PC-9 (cell line): ENCODE data around the gene FOXP1. TPM values are rescaled to one million over a fixed set of nuclear protein-coding genes. Genes with fewer than 3 reads are reported as not detected.
A peak's percentile ranks its signal among the peaks of the same experiment; 100 is the strongest.

Experiments used
- BruUV-seq: library from RNA; stranded (reverse); fragments of 400-500 nt; replicated peaks from 2 replicates; lab custom pipeline; 2021; lab: Mats Ljungman, UMichigan
- CTCF ChIA-PET: fragments of 300-600 bp; sonication (Branson Sonifier 250); formaldehyde crosslinking; loops from one replicate; lab custom pipeline; 2022; ENCODE audit warnings: antibody characterized with exemption; lab: Charles Lee
- POLR2A ChIA-PET: fragments of 300-600 bp; sonication (Branson Sonifier 250); formaldehyde crosslinking; loops from one replicate; lab custom pipeline; 2022; ENCODE audit warnings: antibody characterized with exemption; ENCODE audit not compliant: unreplicated experiment; lab: Charles Lee
- DNase-seq, 2 experiments: peaks; one replicate each; pipeline versions ENCODE4 v3.0.0 to v3.0.0-alpha.2; 2015 to 2022; ENCODE audit warnings: mixed read lengths in 1 of 2
- H2AFZ ChIP-seq: fragments of 200-600 bp; sonication (generic); 2 replicates; pipeline ENCODE4 v1.8.1; 2017; ENCODE audit warnings: antibody characterized with exemption
- H3F3A ChIP-seq: fragments of 200-600 bp; sonication (generic); 2 replicates; pipeline ENCODE4 v1.8.1; 2017; ENCODE audit warnings: antibody characterized with exemption, mild to moderate bottlenecking, low read depth; ENCODE audit not compliant: insufficient read depth
- H3K27ac ChIP-seq: fragments of 200-600 bp; sonication (generic); 2 replicates; pipeline ENCODE4 v1.6.1; 2016; ENCODE audit warnings: mixed run types
- H3K27me3 ChIP-seq: fragments of 200-600 bp; sonication (generic); 2 replicates; pipeline ENCODE4 v1.6.1; 2016; ENCODE audit warnings: low read depth, mixed run types; ENCODE audit not compliant: insufficient read depth
- H3K36me3 ChIP-seq: fragments of 200-600 bp; sonication (generic); 2 replicates; pipeline ENCODE4 v1.6.1; 2016; ENCODE audit warnings: low read depth, mixed run types
- H3K4me1 ChIP-seq: fragments of 200-600 bp; sonication (generic); replicated peaks from 2 replicates; pipeline ENCODE4 v1.6.1; 2016; ENCODE audit warnings: mixed run types; ENCODE audit not compliant: insufficient read depth
- H3K4me2 ChIP-seq: fragments of 200-600 bp; sonication (generic); 2 replicates; pipeline ENCODE4 v1.6.1; 2017; ENCODE audit warnings: mixed run types
- H3K4me3 ChIP-seq: fragments of 200-600 bp; sonication (generic); 2 replicates; pipeline ENCODE4 v1.6.1; 2016; ENCODE audit warnings: mixed run types
- H3K79me2 ChIP-seq: fragments of 200-600 bp; sonication (generic); 2 replicates; pipeline ENCODE4 v1.6.1; 2017; ENCODE audit warnings: low read depth, mixed run types
- H3K9me2 ChIP-seq: fragments of 200-600 bp; sonication (generic); 2 replicates; pipeline ENCODE4 v1.8.1; 2017; ENCODE audit warnings: mild to moderate bottlenecking; ENCODE audit not compliant: insufficient read depth
- H3K9me3 ChIP-seq: fragments of 200-600 bp; sonication (generic); 2 replicates; pipeline ENCODE4 v1.8.1; 2016; ENCODE audit warnings: low read depth; ENCODE audit not compliant: insufficient read depth
- H4K20me1 ChIP-seq: fragments of 200-600 bp; sonication (generic); 2 replicates; pipeline ENCODE4 v1.8.1; 2017; ENCODE audit not compliant: insufficient read depth
- CTCF ChIP-seq: fragments of 200-600 bp; sonication (generic); conservative IDR thresholded peaks from 2 replicates; pipeline ENCODE4 v1.6.1; 2017; ENCODE audit warnings: mixed run types, antibody characterized with exemption, mild to moderate bottlenecking, moderate library complexity
- EZH2 ChIP-seq: fragments of 200-600 bp; sonication (generic); IDR thresholded peaks from 2 replicates; pipeline ENCODE4 v1.8.0; 2017; ENCODE audit warnings: antibody characterized with exemption, low read depth
- intact Hi-C: fragments of 100-400 bp; cut with micrococcal nuclease; formaldehyde crosslinking; loops from one replicate; pipeline ENCODE4 v1.10.0; 2022; ENCODE audit not compliant: unreplicated experiment
- total RNA-seq: library from RNA; stranded (reverse); gene quantifications from 2 replicates; pipeline ENCODE4 v1.2.3, GENCODE V29; 2021

Gene FOXP1
- total RNA-seq, 1 experiment from 2014 or later: 33.3 TPM

- no peaks in the 10 kb centered on the region for H3K4me1 ChIP-seq
- no peak for DNase-seq
- TF ChIP-seq EZH2 (no peak), CTCF (peak; percentile 67)
- intact Hi-C loops: loop anchor here (1.0 to 5.0 kb wide), 3 partner anchors 135 to 579 kb away; no protein-coding TSS in a partner anchor
- H3K27me3 ChIP-seq: no peaks in the 10 kb centered on the region
- H3F3A ChIP-seq: no peaks in the 10 kb centered on the region
- H3K27ac ChIP-seq: no peak overlapping the region
- no peaks in the 10 kb centered on the region for H3K9me2 ChIP-seq
- no peaks in the 10 kb centered on the region for H3K9me3 ChIP-seq
- no TSS peak for BruUV-seq
- no peak overlapping the region for H3K4me3 ChIP-seq
- no peaks in the 10 kb centered on the region for H3K36me3 ChIP-seq
- H2AFZ ChIP-seq: no peak overlapping the region
- ChIA-PET CTCF (interaction anchor here (0.6 kb wide), 1 partner anchor 8 kb away, joined by 3 read pairs; no protein-coding TSS in a partner anchor), POLR2A (no interaction called here)
- no peak overlapping the region for H3K4me2 ChIP-seq
- H3K79me2 ChIP-seq: no peaks in the 10 kb centered on the region
- no peaks in the 10 kb centered on the region for H4K20me1 ChIP-seq
Measured at GRCh38 chr3:71006810-71007785, 576.4 kb downstream of the FOXP1 start.

- no peak overlapping the region for H3K4me2 ChIP-seq
- BruUV-seq: no TSS peak
- TF ChIP-seq EZH2 (no peak), CTCF (no peak)
- H3K27ac ChIP-seq: no peak overlapping the region
- no peaks in the 10 kb centered on the region for H3K9me3 ChIP-seq
- ChIA-PET POLR2A (no interaction called here), CTCF (no interaction called here)
- H3K27me3 ChIP-seq: no peaks in the 10 kb centered on the region
- H2AFZ ChIP-seq: no peak overlapping the region
- H3K4me3 ChIP-seq: no peak overlapping the region
- no peaks in the 10 kb centered on the region for H3K4me1 ChIP-seq
- no peaks in the 10 kb centered on the region for H4K20me1 ChIP-seq
- H3F3A ChIP-seq: no peaks in the 10 kb centered on the region
- no peak for DNase-seq
- intact Hi-C loops: loop anchor here (1.0 to 5.0 kb wide), 3 partner anchors 136 to 580 kb away; no protein-coding TSS in a partner anchor
- no peaks in the 10 kb centered on the region for H3K79me2 ChIP-seq
- no peaks in the 10 kb centered on the region for H3K9me2 ChIP-seq
- H3K36me3 ChIP-seq: no peaks in the 10 kb centered on the region
Measured at GRCh38 chr3:71005702-71006321, 577.7 kb downstream of the FOXP1 start.

GRCh38 chr3:71003511-71003910, 580.0 kb downstream of the FOXP1 start:
- Histone ChIP-seq H3K9me2 (no peaks in the 10 kb centered on the region), H2AFZ (no peak overlapping the region), H3K27me3 (no peaks in the 10 kb centered on the region), H3K4me2 (no peak overlapping the region), H3K4me1 (peaks cover 11% of the 10 kb centered on the region), H3K4me3 (no peak overlapping the region), H3K79me2 (no peaks in the 10 kb centered on the region), H4K20me1 (no peaks in the 10 kb centered on the region), H3K27ac (no peak overlapping the region), H3K9me3 (no peaks in the 10 kb centered on the region), H3K36me3 (no peaks in the 10 kb centered on the region), H3F3A (no peaks in the 10 kb centered on the region; the same call in 1 of the 2 replicates)
- no peak for TF ChIP-seq CTCF
- no peak for TF ChIP-seq EZH2
- ChIA-PET CTCF (no interaction called here), POLR2A (no interaction called here)
- intact Hi-C loops: no loop called here
- no peak for DNase-seq
- BruUV-seq: no TSS peak
